Measurements from ENCODE around the gene RIPK3. TPM values are rescaled to one million over a fixed set of nuclear protein-coding genes. Genes with fewer than 3 reads are reported as not detected.
"Not testable (repeated sequence)": the region's sequence is repeated elsewhere in the genome, so short reads cannot be mapped to it uniquely, and the experiment has no call there.

Gene RIPK3
- total RNA-seq = 0.62 and 1.5 TPM in 2 replicates
- long read RNA-seq, partial matches to known transcripts = 0 of 5 reads
- long read RNA-seq, other reads (novel, unspliced or antisense) = 1 of 5 reads

DNA sequence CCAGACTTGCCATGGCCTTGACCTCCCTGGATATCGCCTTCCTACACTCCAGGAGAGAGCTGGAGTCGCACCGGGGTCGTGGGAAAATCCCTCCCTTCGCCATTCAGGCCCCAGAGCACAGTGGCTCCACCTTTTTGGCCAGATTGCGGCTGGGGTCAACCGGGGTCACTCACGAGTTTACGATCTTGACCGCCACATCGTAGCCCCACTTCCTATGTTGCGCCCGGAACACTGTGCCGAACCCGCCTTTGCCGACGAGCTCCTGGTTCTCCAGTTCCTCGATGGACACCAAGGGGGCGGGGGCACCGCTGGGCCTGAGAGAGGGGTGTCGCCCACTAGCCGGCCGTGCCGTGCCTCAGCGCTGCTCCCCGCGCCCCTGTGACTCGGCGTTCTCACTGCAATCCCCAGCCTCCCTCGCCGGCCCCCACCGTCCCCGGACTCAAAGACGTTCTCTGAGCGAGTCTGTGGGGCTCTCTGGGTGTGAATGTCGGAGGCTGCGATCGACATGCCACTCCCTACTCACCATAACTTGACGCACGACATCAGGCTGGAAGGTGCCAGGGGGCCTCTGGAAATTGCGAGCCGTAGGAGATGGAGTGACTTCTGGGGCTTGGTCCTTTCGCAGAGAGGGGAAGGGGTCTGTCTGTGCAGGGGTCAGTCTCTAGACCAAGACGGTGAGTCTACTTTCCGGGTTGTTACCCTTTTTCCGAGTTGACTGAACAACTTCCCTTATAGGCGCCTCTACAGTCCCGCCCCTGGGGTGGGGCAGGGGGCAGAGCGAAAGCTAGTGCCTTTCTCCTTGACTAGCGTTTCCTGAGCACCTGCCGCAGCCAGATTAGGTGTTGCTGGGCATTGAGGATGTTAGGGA lies at the start of gene RIPK3:
TSS of gene RIPK3 (minus strand) at position 708 of the 868 bp plus-strand sequence. CDS start at position 543, 165 bp downstream.
- peaks cover 84% of the 10 kb centered on the region for H3K27me3 Mint-ChIP-seq
- no peak for DNase-seq (ENCODE audit: low spot score, unreplicated experiment)
- peaks cover 2% of the 10 kb centered on the region for H3K4me1 Mint-ChIP-seq (ENCODE audit: low read depth)
- no peaks in the 10 kb centered on the region for H3K9me3 Mint-ChIP-seq (ENCODE audit: low read depth)
- TF ChIP-seq, protein P1, sequence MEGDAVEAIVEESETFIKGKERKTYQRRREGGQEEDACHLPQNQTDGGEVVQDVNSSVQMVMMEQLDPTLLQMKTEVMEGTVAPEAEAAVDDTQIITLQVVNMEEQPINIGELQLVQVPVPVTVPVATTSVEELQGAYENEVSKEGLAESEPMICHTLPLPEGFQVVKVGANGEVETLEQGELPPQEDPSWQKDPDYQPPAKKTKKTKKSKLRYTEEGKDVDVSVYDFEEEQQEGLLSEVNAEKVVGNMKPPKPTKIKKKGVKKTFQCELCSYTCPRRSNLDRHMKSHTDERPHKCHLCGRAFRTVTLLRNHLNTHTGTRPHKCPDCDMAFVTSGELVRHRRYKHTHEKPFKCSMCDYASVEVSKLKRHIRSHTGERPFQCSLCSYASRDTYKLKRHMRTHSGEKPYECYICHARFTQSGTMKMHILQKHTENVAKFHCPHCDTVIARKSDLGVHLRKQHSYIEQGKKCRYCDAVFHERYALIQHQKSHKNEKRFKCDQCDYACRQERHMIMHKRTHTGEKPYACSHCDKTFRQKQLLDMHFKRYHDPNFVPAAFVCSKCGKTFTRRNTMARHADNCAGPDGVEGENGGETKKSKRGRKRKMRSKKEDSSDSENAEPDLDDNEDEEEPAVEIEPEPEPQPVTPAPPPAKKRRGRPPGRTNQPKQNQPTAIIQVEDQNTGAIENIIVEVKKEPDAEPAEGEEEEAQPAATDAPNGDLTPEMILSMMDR (IDR thresholded peaks at IDR 0.05; ENCODE audit: unreplicated experiment) = no peak
- no peaks in the 10 kb centered on the region for H3K36me3 Mint-ChIP-seq (ENCODE audit: insufficient read depth)
- no peak within 1 kb of the TSS for H3K27ac Mint-ChIP-seq
- H3K4me3 Mint-ChIP-seq (ENCODE audit: low read depth) = peak within 1 kb of the TSS; percentile 68

DNA sequence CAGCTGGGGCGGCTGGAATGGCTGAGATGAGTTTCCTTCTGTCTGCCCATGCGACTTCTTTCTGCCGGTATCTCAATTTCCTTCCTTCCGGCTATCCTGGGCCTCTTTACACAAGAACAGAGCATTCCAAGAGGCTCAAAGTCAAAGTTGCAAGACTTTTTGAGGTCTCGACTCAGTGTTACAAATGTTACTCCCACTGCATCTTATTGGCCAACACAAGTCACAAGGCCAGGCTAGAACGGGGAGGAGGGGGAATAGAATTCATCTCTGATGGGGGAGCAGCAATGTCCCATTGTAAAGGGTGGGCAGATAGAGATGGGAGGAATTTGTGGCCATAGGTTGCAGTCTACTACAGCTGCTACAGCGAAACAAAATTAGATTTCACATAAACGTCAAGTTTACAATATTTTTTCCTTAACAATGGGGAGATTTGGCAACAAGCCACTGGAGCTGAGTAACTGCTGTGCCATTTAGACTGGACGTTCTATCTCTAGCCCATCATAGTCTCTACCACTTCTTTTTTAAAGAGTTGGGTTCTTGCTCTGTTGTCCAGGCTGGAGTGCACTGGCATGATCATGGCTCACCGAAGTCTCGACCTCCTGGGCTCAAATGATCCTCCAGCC lies 49.5 kb upstream of the RIPK3 start:
- no peak for DNase-seq (ENCODE audit: low spot score, unreplicated experiment)
- no peaks in the 10 kb centered on the region for H3K36me3 Mint-ChIP-seq (ENCODE audit: insufficient read depth)
- H3K27me3 Mint-ChIP-seq = peaks cover 34% of the 10 kb centered on the region
- H3K9me3 Mint-ChIP-seq (ENCODE audit: low read depth) = no peaks in the 10 kb centered on the region
- TF ChIP-seq, protein P1 (IDR thresholded peaks at IDR 0.05; ENCODE audit: unreplicated experiment) = no peak
- no peak overlapping the region for H3K27ac Mint-ChIP-seq
- H3K4me1 Mint-ChIP-seq (ENCODE audit: low read depth) = peaks cover 11% of the 10 kb centered on the region
- no peak overlapping the region for H3K4me3 Mint-ChIP-seq (ENCODE audit: low read depth)

GRCh38 chr14:24388474-24389179 lies 48.8 kb upstream of the RIPK3 start:
- H3K27ac Mint-ChIP-seq = no peak overlapping the region
- no peaks in the 10 kb centered on the region for H3K36me3 Mint-ChIP-seq (ENCODE audit: insufficient read depth)
- H3K27me3 Mint-ChIP-seq = peaks cover 36% of the 10 kb centered on the region
- H3K4me1 Mint-ChIP-seq (ENCODE audit: low read depth) = peaks cover 11% of the 10 kb centered on the region
- H3K4me3 Mint-ChIP-seq (ENCODE audit: low read depth) = no peak overlapping the region
- TF ChIP-seq, protein P1 (IDR thresholded peaks at IDR 0.05; ENCODE audit: unreplicated experiment) = no peak
- H3K9me3 Mint-ChIP-seq (ENCODE audit: low read depth) = no peaks in the 10 kb centered on the region
- DNase-seq (ENCODE audit: low spot score, unreplicated experiment) = no peak

- H3K4me3 Mint-ChIP-seq (ENCODE audit: low read depth); DNase-seq (ENCODE audit: low spot score, unreplicated experiment); H3K9me3 Mint-ChIP-seq (ENCODE audit: low read depth); H3K27ac Mint-ChIP-seq; H3K36me3 Mint-ChIP-seq (ENCODE audit: insufficient read depth): not testable (repeated sequence)
- Mint-ChIP-seq H3K4me1 (ENCODE audit: low read depth) (peaks cover 11% of the 10 kb centered on the region), H3K27me3 (peaks cover 36% of the 10 kb centered on the region)
These were observed 47.8 kb upstream of the RIPK3 start for GRCh38 chr14:24387579-24387978.

DNA sequence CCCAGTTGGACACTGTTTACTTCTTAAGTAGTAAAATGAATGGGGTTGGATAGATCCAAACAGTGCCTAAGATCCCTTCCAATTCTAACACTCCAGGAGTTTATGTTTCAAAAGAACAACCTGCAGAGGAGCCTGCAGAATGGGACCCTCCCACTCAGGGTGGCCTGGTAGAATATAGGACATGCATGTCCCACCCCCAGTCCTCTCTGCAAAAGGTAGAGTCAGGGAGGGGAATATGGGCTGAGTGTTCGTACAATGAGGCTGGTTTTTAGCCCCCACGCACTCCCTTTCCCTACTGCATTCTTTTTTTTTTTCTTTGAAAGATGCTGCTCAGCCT lies 47.2 kb upstream of the RIPK3 start:
- DNase-seq (ENCODE audit: low spot score, unreplicated experiment) = no peak
- TF ChIP-seq, protein P1 (IDR thresholded peaks at IDR 0.05; ENCODE audit: unreplicated experiment) = no peak
- no peak overlapping the region for H3K4me3 Mint-ChIP-seq (ENCODE audit: low read depth)
- H3K27me3 Mint-ChIP-seq = peaks cover 36% of the 10 kb centered on the region
- H3K9me3 Mint-ChIP-seq (ENCODE audit: low read depth) = no peaks in the 10 kb centered on the region
- H3K4me1 Mint-ChIP-seq (ENCODE audit: low read depth) = peaks cover 8% of the 10 kb centered on the region
- no peak overlapping the region for H3K27ac Mint-ChIP-seq
- no peaks in the 10 kb centered on the region for H3K36me3 Mint-ChIP-seq (ENCODE audit: insufficient read depth)

Data from progenitor cell of endocrine pancreas (in vitro differentiated cells).